A549 (cell line): ENCODE measurements around the gene CISH.

Source experiments
- CTCF ChIP-seq: fragments of >200 bp; sonication (Bioruptor Twin); formaldehyde crosslinking; IDR thresholded peaks from 3 replicates; pipeline ENCODE4 v1.5.1; 2016
- JUNB ChIP-seq: fragments of >200 bp; sonication (Bioruptor Twin); formaldehyde crosslinking; IDR thresholded peaks from 2 replicates; pipeline ENCODE4 v1.6.1; 2016
- MAX ChIP-seq: IDR thresholded peaks from 2 replicates; pipeline ENCODE4 v1.6.1; 2012
- REST ChIP-seq: fragments of 200-600 bp; sonication (generic); IDR thresholded peaks from 2 replicates; pipeline ENCODE4 v1.6.1; 2016; ENCODE audit warnings: antibody characterized with exemption, mild to moderate bottlenecking, moderate library complexity

GRCh38 chr3:50604628-50605588 is 6.7 kb downstream of the CISH start:
- TF ChIP-seq JUNB (no peak), MAX (no peak), REST (no peak), CTCF (no peak)
